Subcutaneous abdominal adipose tissue (tissue), 5 donors: ENCODE data around the gene KCNAB2.

Source experiments
- H3K27ac ChIP-seq: one replicate; pipeline ENCODE4 v1.7.0; 2013; ENCODE audit warnings: low read depth, mild to moderate bottlenecking, inconsistent platforms, low read length, moderate library complexity
- H3K27me3 ChIP-seq, 5 donors: one replicate each; pipeline ENCODE4 v1.7.0; 2013; ENCODE audit warnings: low read length in 5 of 5, inconsistent platforms in 1 of 5; ENCODE audit not compliant: control insufficient read depth in 5 of 5, insufficient read depth in 4 of 5
- H3K36me3 ChIP-seq, 5 donors: one replicate each; pipeline ENCODE4 v1.7.0; 2013; ENCODE audit warnings: low read length in 5 of 5; ENCODE audit not compliant: control insufficient read depth in 5 of 5, insufficient read depth in 5 of 5
- H3K4me1 ChIP-seq, 5 donors: one replicate each; pipeline ENCODE4 v1.7.0; 2013; ENCODE audit warnings: low read length in 5 of 5, mild to moderate bottlenecking in 3 of 5, moderate library complexity in 1 of 5; ENCODE audit not compliant: control insufficient read depth in 5 of 5, insufficient read depth in 5 of 5
- H3K4me3 ChIP-seq, 5 donors: one replicate each; pipeline ENCODE4 v1.7.0; 2013; ENCODE audit warnings: low read length in 5 of 5, low read depth in 1 of 5
- H3K9ac ChIP-seq, 5 donors: one replicate each; pipeline ENCODE4 v1.7.0; 2013; ENCODE audit warnings: low read length in 5 of 5, mild to moderate bottlenecking in 4 of 5, moderate library complexity in 3 of 5
- H3K9me3 ChIP-seq, 5 donors: one replicate each; pipeline ENCODE4 v1.7.0; 2013; ENCODE audit warnings: low read length in 5 of 5; ENCODE audit not compliant: control insufficient read depth in 5 of 5
- donor health status: healthy.
- donor health status: healthy.
- donor health status: healthy.
- donor health status: healthy.
- donor health status: healthy.

Gene KCNAB2

GRCh38 chr1:6045561-6045960, at the start of gene KCNAB2:
Gene KCNAB2, plus strand, starts transcription at chr1:6045888. Its CDS starts 5,649 bp downstream, at chr1:6051537.
- Histone ChIP-seq H3K36me3 (peaks cover 0 to 33% (median 6%) of the 10 kb centered on the region in 5 donors), H3K4me3 (no peak within 1 kb of the TSS), H3K27me3 (no peaks in the 10 kb centered on the region), H3K27ac (no peak within 1 kb of the TSS), H3K9me3 (no peaks in the 10 kb centered on the region), H3K9ac (no peak within 1 kb of the TSS), H3K4me1 (no peaks in the 10 kb centered on the region)

- H3K36me3 ChIP-seq = no peaks in the 10 kb centered on the region
- H3K27ac ChIP-seq = no peak overlapping the region
- H3K4me3 ChIP-seq = no peak overlapping the region
- peaks cover 0 to 15% (median 4%) of the 10 kb centered on the region in 5 donors for H3K27me3 ChIP-seq
- H3K9ac ChIP-seq = no peak overlapping the region
- H3K9me3 ChIP-seq = no peaks in the 10 kb centered on the region
- H3K4me1 ChIP-seq = peaks cover 0 to 26% (median 13%) of the 10 kb centered on the region in 5 donors
Measured at GRCh38 chr1:5996641-5997270, 48.9 kb upstream of the KCNAB2 start.

- H3K36me3 ChIP-seq = no peaks in the 10 kb centered on the region
- H3K4me1 ChIP-seq = peaks cover 0 to 26% (median 13%) of the 10 kb centered on the region in 5 donors
- no peaks in the 10 kb centered on the region for H3K9me3 ChIP-seq
- H3K4me3 ChIP-seq = no peak overlapping the region
- H3K27ac ChIP-seq = no peak overlapping the region
- H3K27me3 ChIP-seq = peaks cover 0 to 18% (median 9%) of the 10 kb centered on the region in 5 donors
- H3K9ac ChIP-seq = no peak overlapping the region
Measured at GRCh38 chr1:5997316-5997715, 48.4 kb upstream of the KCNAB2 start.

- no peaks in the 10 kb centered on the region for H3K36me3 ChIP-seq
- H3K4me3 ChIP-seq = no peak overlapping the region
- H3K27ac ChIP-seq = no peak overlapping the region
- H3K9me3 ChIP-seq = no peaks in the 10 kb centered on the region
- no peak overlapping the region for H3K9ac ChIP-seq
- H3K27me3 ChIP-seq = peaks cover 0 to 19% (median 7%) of the 10 kb centered on the region in 5 donors
- peaks cover 0 to 18% (median 5%) of the 10 kb centered on the region in 5 donors for H3K4me1 ChIP-seq
Measured at GRCh38 chr1:5998051-5998905, 47.4 kb upstream of the KCNAB2 start.

- H3K27me3 ChIP-seq = peaks cover 0 to 13% (median under 1%) of the 10 kb centered on the region in 5 donors
- H3K4me3 ChIP-seq = no peak overlapping the region
- H3K4me1 ChIP-seq = peaks cover 0 to 12% (median 0%) of the 10 kb centered on the region in 5 donors
- H3K9me3 ChIP-seq = no peaks in the 10 kb centered on the region
- H3K36me3 ChIP-seq = no peaks in the 10 kb centered on the region
- no peak overlapping the region for H3K9ac ChIP-seq
- H3K27ac ChIP-seq = no peak overlapping the region
Measured at GRCh38 chr1:5998906-5999301, 46.8 kb upstream of the KCNAB2 start.

GRCh38 chr1:5999711-6000443, 45.8 kb upstream of the KCNAB2 start:
- Histone ChIP-seq H3K4me3 (no peak overlapping the region), H3K4me1 (peaks cover 0 to 4% (median 0%) of the 10 kb centered on the region in 5 donors), H3K9me3 (no peaks in the 10 kb centered on the region), H3K36me3 (no peaks in the 10 kb centered on the region), H3K9ac (no peak overlapping the region), H3K27ac (no peak overlapping the region), H3K27me3 (peaks cover 0 to 13% (median 0%) of the 10 kb centered on the region in 5 donors)

GRCh38 chr1:6000444-6001288, 45.0 kb upstream of the KCNAB2 start:
- peaks cover 0 to 11% (median 0%) of the 10 kb centered on the region in 5 donors for H3K27me3 ChIP-seq
- no peak overlapping the region for H3K27ac ChIP-seq
- no peak overlapping the region for H3K9ac ChIP-seq
- no peaks in the 10 kb centered on the region for H3K9me3 ChIP-seq
- H3K4me3 ChIP-seq = no peak overlapping the region
- no peaks in the 10 kb centered on the region for H3K36me3 ChIP-seq
- no peaks in the 10 kb centered on the region for H3K4me1 ChIP-seq

- no peak overlapping the region for H3K4me3 ChIP-seq
- peaks cover 0 to 12% (median 0%) of the 10 kb centered on the region in 5 donors for H3K27me3 ChIP-seq
- H3K9me3 ChIP-seq = no peaks in the 10 kb centered on the region
- H3K36me3 ChIP-seq = no peaks in the 10 kb centered on the region
- H3K27ac ChIP-seq = no peak overlapping the region
- H3K9ac ChIP-seq = no peak overlapping the region
- no peaks in the 10 kb centered on the region for H3K4me1 ChIP-seq
Measured at GRCh38 chr1:6001992-6002576, 43.6 kb upstream of the KCNAB2 start.
